ENCODE data around the gene EMILIN2. TPM values are rescaled to one million over a fixed set of nuclear protein-coding genes. Genes with fewer than 3 reads are reported as not detected.

EMILIN2 gene
- total and polyA plus RNA-seq, 2 donors from 2014 or later: 4.3 to 24.0 TPM

- H3K9ac ChIP-seq (ENCODE audit: low read length in 3 of 3): no peak overlapping the region
- no peaks in the 10 kb centered on the region for H3K36me3 ChIP-seq (ENCODE audit: control insufficient read depth in 2 of 3, insufficient read depth in 3 of 3, low read length in 3 of 3)
- H3K9me3 ChIP-seq (ENCODE audit: control insufficient read depth in 2 of 3, insufficient read depth in 1 of 3, low read length in 3 of 3): no peaks in the 10 kb centered on the region
- FAIRE-seq (no peak), DNase-seq (no peak)
- no peaks in the 10 kb centered on the region for H3K27me3 ChIP-seq (ENCODE audit: control insufficient read depth, insufficient read depth, low read length)
- no peaks in the 10 kb centered on the region for H3K4me1 ChIP-seq (ENCODE audit: control insufficient read depth in 2 of 3, insufficient read depth in 2 of 3, low read depth in 1 of 3, low read length in 3 of 3)
- no peak for TF ChIP-seq CTCF (IDR thresholded peaks at IDR 0.05; ENCODE audit: borderline replicate concordance, extremely low read depth, insufficient read depth)
- intact Hi-C loops (cut with DNase I): no loop called here
- H3K4me3 ChIP-seq (ENCODE audit: low read length in 3 of 3): no peak overlapping the region
- no peak overlapping the region for H3K27ac ChIP-seq (ENCODE audit: low read depth in 2 of 2, low read length in 2 of 2)
These were observed 24.4 kb upstream of the EMILIN2 start for GRCh38 chr18:2822213-2822921.

GRCh38 chr18:2823202-2823601 lies 23.6 kb upstream of the EMILIN2 start:
- no peaks in the 10 kb centered on the region for H3K27me3 ChIP-seq (ENCODE audit: control insufficient read depth, insufficient read depth, low read length)
- intact Hi-C loops (cut with DNase I): no loop called here
- DNase-seq: no peak
- no peak overlapping the region for H3K4me3 ChIP-seq (ENCODE audit: low read length in 3 of 3)
- H3K9me3 ChIP-seq (ENCODE audit: control insufficient read depth in 2 of 3, insufficient read depth in 1 of 3, low read length in 3 of 3): no peaks in the 10 kb centered on the region
- H3K4me1 ChIP-seq (ENCODE audit: control insufficient read depth in 2 of 3, insufficient read depth in 2 of 3, low read depth in 1 of 3, low read length in 3 of 3): no peaks in the 10 kb centered on the region
- no peak for FAIRE-seq
- H3K36me3 ChIP-seq (ENCODE audit: control insufficient read depth in 2 of 3, insufficient read depth in 3 of 3, low read length in 3 of 3): no peaks in the 10 kb centered on the region
- H3K27ac ChIP-seq (ENCODE audit: low read depth in 2 of 2, low read length in 2 of 2): no peak overlapping the region
- no peak for TF ChIP-seq CTCF (IDR thresholded peaks at IDR 0.05; ENCODE audit: borderline replicate concordance, extremely low read depth, insufficient read depth)
- H3K9ac ChIP-seq (ENCODE audit: low read length in 3 of 3): no peak overlapping the region

GRCh38 chr18:2823966-2824365 lies 22.8 kb upstream of the EMILIN2 start:
- Histone ChIP-seq H3K27me3 (ENCODE audit: control insufficient read depth, insufficient read depth, low read length) (no peaks in the 10 kb centered on the region), H3K27ac (ENCODE audit: low read depth in 2 of 2, low read length in 2 of 2) (no peak overlapping the region), H3K4me1 (ENCODE audit: control insufficient read depth in 2 of 3, insufficient read depth in 2 of 3, low read depth in 1 of 3, low read length in 3 of 3) (no peaks in the 10 kb centered on the region), H3K4me3 (ENCODE audit: low read length in 3 of 3) (no peak overlapping the region), H3K36me3 (ENCODE audit: control insufficient read depth in 2 of 3, insufficient read depth in 3 of 3, low read length in 3 of 3) (no peaks in the 10 kb centered on the region), H3K9me3 (ENCODE audit: control insufficient read depth in 2 of 3, insufficient read depth in 1 of 3, low read length in 3 of 3) (no peaks in the 10 kb centered on the region), H3K9ac (ENCODE audit: low read length in 3 of 3) (no peak overlapping the region)
- no peak for TF ChIP-seq CTCF (IDR thresholded peaks at IDR 0.05; ENCODE audit: borderline replicate concordance, extremely low read depth, insufficient read depth)
- FAIRE-seq (no peak), DNase-seq (no peak)
- intact Hi-C loops (cut with DNase I): no loop called here

- no peaks in the 10 kb centered on the region for H3K4me1 ChIP-seq (ENCODE audit: control insufficient read depth in 2 of 3, insufficient read depth in 2 of 3, low read depth in 1 of 3, low read length in 3 of 3)
- H3K27me3 ChIP-seq (ENCODE audit: control insufficient read depth, insufficient read depth, low read length): no peaks in the 10 kb centered on the region
- H3K9me3 ChIP-seq (ENCODE audit: control insufficient read depth in 2 of 3, insufficient read depth in 1 of 3, low read length in 3 of 3): no peaks in the 10 kb centered on the region
- no peak overlapping the region for H3K27ac ChIP-seq (ENCODE audit: low read depth in 2 of 2, low read length in 2 of 2)
- DNase-seq (no peak), FAIRE-seq (no peak)
- no peak overlapping the region for H3K4me3 ChIP-seq (ENCODE audit: low read length in 3 of 3)
- no peaks in the 10 kb centered on the region for H3K36me3 ChIP-seq (ENCODE audit: control insufficient read depth in 2 of 3, insufficient read depth in 3 of 3, low read length in 3 of 3)
- no peak overlapping the region for H3K9ac ChIP-seq (ENCODE audit: low read length in 3 of 3)
- intact Hi-C loops (cut with DNase I): no loop called here
- TF ChIP-seq CTCF (IDR thresholded peaks at IDR 0.05; ENCODE audit: borderline replicate concordance, extremely low read depth, insufficient read depth): no peak
These were observed 21.9 kb upstream of the EMILIN2 start for GRCh38 chr18:2824865-2825264.
